AG09309 (cell line): ENCODE measurements around the gene PAX1.

ENCODE experiments used
- DNase-seq: peaks from one replicate; pipeline ENCODE4 v3.0.0-alpha.2; 2010; ENCODE audit warnings: low read depth
- H3K4me3 ChIP-seq: 2 replicates; pipeline ENCODE4 v1.5.1; 2011; ENCODE audit warnings: mild to moderate bottlenecking, low read depth, low read length, moderate library complexity; ENCODE audit not compliant: control insufficient read depth
- TF ChIP-seq, protein P1 (sequence below): IDR thresholded peaks from 2 replicates; pipeline ENCODE4 v1.5.1; 2011; ENCODE audit warnings: mild to moderate bottlenecking, low read depth, low read length, inconsistent platforms; ENCODE audit not compliant: insufficient read depth, control insufficient read depth; ENCODE audit errors: missing control alignments

Gene PAX1

DNA sequence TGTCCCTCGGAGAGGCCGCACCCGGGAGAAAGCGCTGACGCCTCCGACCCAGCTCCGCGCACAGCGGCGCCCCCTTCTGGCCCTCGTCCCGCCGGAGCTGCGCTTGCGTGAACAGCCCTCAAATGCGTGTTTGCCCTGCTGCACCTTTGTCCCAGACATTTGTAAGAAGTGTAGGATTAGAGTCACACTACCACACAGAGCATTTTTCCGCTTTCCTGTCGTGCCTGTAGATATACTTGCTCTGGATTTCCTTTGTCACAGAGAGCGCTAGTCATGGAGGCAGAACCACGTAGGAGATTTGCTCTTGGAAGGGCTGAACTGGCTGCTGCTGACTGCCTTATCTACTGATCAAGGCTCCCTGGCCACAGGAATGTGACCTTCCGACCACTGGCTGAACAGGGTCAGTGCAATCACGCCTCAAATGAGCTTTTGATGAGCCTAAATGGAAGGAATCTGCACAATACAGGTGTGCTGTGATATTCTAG is 62.3 kb downstream of the PAX1 start:
- TF ChIP-seq, protein P1, sequence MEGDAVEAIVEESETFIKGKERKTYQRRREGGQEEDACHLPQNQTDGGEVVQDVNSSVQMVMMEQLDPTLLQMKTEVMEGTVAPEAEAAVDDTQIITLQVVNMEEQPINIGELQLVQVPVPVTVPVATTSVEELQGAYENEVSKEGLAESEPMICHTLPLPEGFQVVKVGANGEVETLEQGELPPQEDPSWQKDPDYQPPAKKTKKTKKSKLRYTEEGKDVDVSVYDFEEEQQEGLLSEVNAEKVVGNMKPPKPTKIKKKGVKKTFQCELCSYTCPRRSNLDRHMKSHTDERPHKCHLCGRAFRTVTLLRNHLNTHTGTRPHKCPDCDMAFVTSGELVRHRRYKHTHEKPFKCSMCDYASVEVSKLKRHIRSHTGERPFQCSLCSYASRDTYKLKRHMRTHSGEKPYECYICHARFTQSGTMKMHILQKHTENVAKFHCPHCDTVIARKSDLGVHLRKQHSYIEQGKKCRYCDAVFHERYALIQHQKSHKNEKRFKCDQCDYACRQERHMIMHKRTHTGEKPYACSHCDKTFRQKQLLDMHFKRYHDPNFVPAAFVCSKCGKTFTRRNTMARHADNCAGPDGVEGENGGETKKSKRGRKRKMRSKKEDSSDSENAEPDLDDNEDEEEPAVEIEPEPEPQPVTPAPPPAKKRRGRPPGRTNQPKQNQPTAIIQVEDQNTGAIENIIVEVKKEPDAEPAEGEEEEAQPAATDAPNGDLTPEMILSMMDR, result no peak

More for the DNA sequence above, 62.3 kb downstream of the PAX1 start:
- H3K4me3 ChIP-seq, result no peak overlapping the region
- no peak for DNase-seq
